HCT116 (cell line): Measurements from ENCODE around the gene ADGRV1. TPM values are rescaled to one million over a fixed set of nuclear protein-coding genes. Genes with fewer than 3 reads are reported as not detected.
A peak's percentile ranks its signal among the peaks of the same experiment; 100 is the strongest.

Source experiments
- ATAC-seq: fragments of 200-7000 bp; cut with Tn5 transposase; 2 replicates; pipeline ENCODE4 v1.9.1; 2020; ENCODE audit warnings: mild to moderate bottlenecking, moderate library complexity
- Bru-seq: library from RNA; stranded (reverse); fragments of 400-500 nt; gene quantifications from one replicate; lab custom pipeline; 2021; lab: Mats Ljungman, UMichigan
- BruChase-seq, 2 experiments: library from RNA; stranded (reverse); fragments of 400-500 nt; gene quantifications; one replicate each; lab custom pipeline; 2021; lab: Mats Ljungman, UMichigan
- BruUV-seq: library from RNA; stranded (reverse); fragments of 400-500 nt; replicated peaks from 2 replicates; lab custom pipeline; 2021; lab: Mats Ljungman, UMichigan
- CTCF ChIA-PET: fragments of 300-600 bp; sonication (Branson Sonifier 250); formaldehyde crosslinking; loops from one replicate; lab custom pipeline; 2021; ENCODE audit warnings: antibody characterized with exemption; lab: Charles Lee
- POLR2A ChIA-PET: fragments of 300-600, 350-600 bp; sonication (Branson Sonifier 250); formaldehyde crosslinking; loops from one replicate; lab custom pipeline; 2021; ENCODE audit warnings: antibody characterized with exemption; lab: Charles Lee
- RAD21 ChIA-PET, 2 experiments: fragments of 300-600 bp; sonication (Branson Sonifier 250); formaldehyde crosslinking; loops; one replicate each; lab custom pipeline; 2023; ENCODE audit warnings: low total read pairs in 2 of 2; ENCODE audit not compliant: uncharacterized antibody in 2 of 2, unreplicated experiment in 2 of 2, low non-redundant PET in 1 of 2; lab: Charles Lee
- DNase-seq: peaks from one replicate; pipeline ENCODE4 v3.0.0-alpha.2; 2010; ENCODE audit warnings: low read depth, low spot score
- H2AFZ ChIP-seq: fragments of 200-600 bp; shearing (Covaris generic), sonication (generic); 2 replicates; pipeline ENCODE4 v1.6.1; 2017; ENCODE audit warnings: low read depth, mixed run types, mixed read lengths, antibody characterized with exemption, low read length; ENCODE audit not compliant: poor library complexity, severe bottlenecking
- H3K27ac ChIP-seq: 2 replicates; pipeline ENCODE4 v1.5.1; 2012; ENCODE audit warnings: low read depth, low read length
- H3K27me3 ChIP-seq: fragments of 200-600 bp; sonication (generic); 2 replicates; pipeline ENCODE4 v1.6.1; 2016; ENCODE audit warnings: mixed run types, low read length, mixed read lengths; ENCODE audit not compliant: insufficient read depth
- H3K36me3 ChIP-seq, 2 experiments: fragments of 200-500 bp in 1 of 2; fragments of 200-600 bp in 1 of 2; sonication (Bioruptor generic) in 1 of 2; sonication (generic) in 1 of 2; 2 replicates each; pipeline versions ENCODE4 v1.5.1 to v1.6.1; 2014 to 2016; ENCODE audit warnings: low read length in 2 of 2, inconsistent platforms in 1 of 2, mixed read lengths in 1 of 2, mixed run types in 1 of 2; ENCODE audit not compliant: insufficient read depth in 2 of 2, control insufficient read depth in 1 of 2
- H3K4me1 ChIP-seq, 2 experiments: fragments of 200-600 bp in 1 of 2; sonication (generic) in 1 of 2; 2 replicates each; pipeline versions ENCODE4 v1.5.1 to v1.6.1; 2012 to 2017; ENCODE audit warnings: low read length in 2 of 2, inconsistent platforms in 1 of 2, mild to moderate bottlenecking in 1 of 2, mixed read lengths in 1 of 2, mixed run types in 1 of 2, moderate library complexity in 1 of 2; ENCODE audit not compliant: insufficient read depth in 2 of 2, control insufficient read depth in 1 of 2
- H3K4me2 ChIP-seq: fragments of 200-600 bp; sonication (generic); 2 replicates; pipeline ENCODE4 v1.6.1; 2017; ENCODE audit warnings: mixed run types, low read length, mixed read lengths
- H3K4me3 ChIP-seq, 2 experiments: fragments of 200-600 bp in 1 of 2; sonication (generic) in 1 of 2; replicated peaks in 1 of 2; 2 replicates each; pipeline ENCODE4 v1.5.1; 2011 to 2016; ENCODE audit warnings: low read length in 2 of 2, control low read depth in 1 of 2, low read depth in 1 of 2, mild to moderate bottlenecking in 1 of 2, mixed read lengths in 1 of 2, mixed run types in 1 of 2
- H3K79me2 ChIP-seq: fragments of 200-600 bp; sonication (generic); 2 replicates; pipeline ENCODE4 v1.6.1; 2017; ENCODE audit warnings: mild to moderate bottlenecking, mixed run types, low read length, moderate library complexity, mixed read lengths; ENCODE audit not compliant: insufficient read depth
- H3K9ac ChIP-seq: fragments of 200-600 bp; sonication (generic); 2 replicates; pipeline ENCODE4 v1.6.1; 2016; ENCODE audit warnings: low read length, mixed read lengths
- H3K9me2 ChIP-seq: fragments of 200-600 bp; sonication (generic), shearing (Covaris generic); 2 replicates; pipeline ENCODE4 v1.6.1; 2017; ENCODE audit warnings: mixed run types, mild to moderate bottlenecking, moderate library complexity; ENCODE audit not compliant: insufficient read depth
- H3K9me3 ChIP-seq, 2 experiments: fragments of 200-500 bp in 1 of 2; fragments of 200-600 bp in 1 of 2; sonication (Bioruptor generic) in 1 of 2; sonication (generic) in 1 of 2; 2 replicates each; pipeline ENCODE4 v1.6.1; 2014 to 2017; ENCODE audit warnings: low read length in 2 of 2, mixed read lengths in 2 of 2, inconsistent platforms in 1 of 2, low read depth in 1 of 2, mild to moderate bottlenecking in 1 of 2, mixed run types in 1 of 2, moderate library complexity in 1 of 2; ENCODE audit not compliant: control insufficient read depth in 1 of 2, insufficient read depth in 1 of 2
- H4K20me1 ChIP-seq: fragments of 200-600 bp; sonication (generic), shearing (Covaris generic); 2 replicates; pipeline ENCODE4 v1.6.1; 2017; ENCODE audit warnings: mixed run types, mild to moderate bottlenecking, moderate library complexity; ENCODE audit not compliant: insufficient read depth
- CBX3 ChIP-seq: IDR thresholded peaks from 2 replicates; pipeline ENCODE4 v1.6.1; 2012; ENCODE audit warnings: low read depth
- CEBPB ChIP-seq: IDR thresholded peaks from 2 replicates; pipeline ENCODE4 v1.6.1; 2012; ENCODE audit warnings: low read depth
- EZH2 ChIP-seq: fragments of 200-600 bp; sonication (generic); IDR thresholded peaks from 2 replicates; pipeline ENCODE4 v1.6.1; 2017; ENCODE audit warnings: antibody characterized with exemption, mixed run types
- EZH2phosphoT487 ChIP-seq: fragments of 200-600 bp; IDR thresholded peaks from 2 replicates; pipeline ENCODE4 v1.6.1; 2018; ENCODE audit warnings: antibody characterized with exemption, borderline replicate concordance
- JUND ChIP-seq: IDR thresholded peaks from 2 replicates; pipeline ENCODE4 v1.6.1; 2012
- POLR2A ChIP-seq: IDR thresholded peaks from 2 replicates; pipeline ENCODE4 v1.7.0; 2011; ENCODE audit warnings: borderline replicate concordance; ENCODE audit not compliant: insufficient read depth, insufficient read length; ENCODE audit errors: extremely low read depth
- POLR2AphosphoS5 ChIP-seq: IDR thresholded peaks from 2 replicates; pipeline ENCODE4 v1.6.1; 2011; ENCODE audit warnings: mild to moderate bottlenecking, low read depth, low read length, moderate library complexity
- SIN3A ChIP-seq: IDR thresholded peaks from 2 replicates; pipeline ENCODE4 v1.6.1; 2012; ENCODE audit warnings: low read depth
- SRF ChIP-seq: IDR thresholded peaks from 2 replicates; pipeline ENCODE4 v1.6.1; 2012; ENCODE audit warnings: low read depth
- TCF7L2 ChIP-seq: IDR thresholded peaks from 2 replicates; pipeline ENCODE4 v1.7.0; 2011; ENCODE audit warnings: borderline replicate concordance, inconsistent platforms; ENCODE audit not compliant: insufficient read depth, insufficient read length; ENCODE audit errors: extremely low read depth
- YY1 ChIP-seq: IDR thresholded peaks from 2 replicates; pipeline ENCODE4 v1.6.1; 2011; ENCODE audit warnings: low read length, low read depth, moderate library complexity, mild to moderate bottlenecking; ENCODE audit not compliant: insufficient replicate concordance; ENCODE audit errors: extremely low read depth
- ZFX ChIP-seq: fragments of 450-650 bp; IDR thresholded peaks from 2 replicates; pipeline ENCODE4 v1.6.1; 2017
- ZNF274 ChIP-seq: fragments of 200-500 bp; sonication (Bioruptor generic); IDR thresholded peaks from 2 replicates; pipeline ENCODE4 v1.6.1; 2014; ENCODE audit warnings: mild to moderate bottlenecking, low read depth, low read length, inconsistent platforms
- intact Hi-C: fragments of 100-400 bp; cut with micrococcal nuclease; formaldehyde crosslinking; loops from 2 replicates; pipeline ENCODE4 v1.10.0; 2022
- long read RNA-seq: library from polyadenylated mRNA; unstranded; transcript quantifications from one replicate; pipeline ENCODE4 v2.0.0, GENCODE V29; 2021; ENCODE audit not compliant: unreplicated experiment
- polyA plus RNA-seq: library from polyadenylated mRNA; unstranded; fragments of >200 nt; gene quantifications from 2 replicates; pipeline ENCODE4 v1.2.1, GENCODE V29; 2012; ENCODE audit warnings: missing spikeins
- total RNA-seq: library from RNA; stranded (reverse); gene quantifications from one replicate; pipeline ENCODE4 v1.2.1, GENCODE V29; 2021; ENCODE audit not compliant: unreplicated experiment
- TF ChIP-seq, protein P1 (sequence below), 3 experiments: fragments of 200-600 bp in 1 of 3; sonication (generic) in 1 of 3; IDR thresholded peaks in 2 of 3; conservative IDR thresholded peaks in 1 of 3; 2 replicates each; pipeline ENCODE4 v1.5.1; 2012 to 2017; ENCODE audit warnings: low read depth in 2 of 3, low read length in 2 of 3, antibody characterized with exemption in 1 of 3, borderline replicate concordance in 1 of 3, control low read depth in 1 of 3, mild to moderate bottlenecking in 1 of 3, mixed read lengths in 1 of 3, mixed run types in 1 of 3, moderate library complexity in 1 of 3; ENCODE audit not compliant: insufficient read depth in 1 of 3
- TF ChIP-seq, protein P2 (sequence below): IDR thresholded peaks from 2 replicates; pipeline ENCODE4 v1.6.1; 2011; ENCODE audit warnings: mild to moderate bottlenecking, low read length, moderate library complexity; ENCODE audit not compliant: insufficient replicate concordance; ENCODE audit errors: extremely low read depth

ADGRV1 gene, protein sequence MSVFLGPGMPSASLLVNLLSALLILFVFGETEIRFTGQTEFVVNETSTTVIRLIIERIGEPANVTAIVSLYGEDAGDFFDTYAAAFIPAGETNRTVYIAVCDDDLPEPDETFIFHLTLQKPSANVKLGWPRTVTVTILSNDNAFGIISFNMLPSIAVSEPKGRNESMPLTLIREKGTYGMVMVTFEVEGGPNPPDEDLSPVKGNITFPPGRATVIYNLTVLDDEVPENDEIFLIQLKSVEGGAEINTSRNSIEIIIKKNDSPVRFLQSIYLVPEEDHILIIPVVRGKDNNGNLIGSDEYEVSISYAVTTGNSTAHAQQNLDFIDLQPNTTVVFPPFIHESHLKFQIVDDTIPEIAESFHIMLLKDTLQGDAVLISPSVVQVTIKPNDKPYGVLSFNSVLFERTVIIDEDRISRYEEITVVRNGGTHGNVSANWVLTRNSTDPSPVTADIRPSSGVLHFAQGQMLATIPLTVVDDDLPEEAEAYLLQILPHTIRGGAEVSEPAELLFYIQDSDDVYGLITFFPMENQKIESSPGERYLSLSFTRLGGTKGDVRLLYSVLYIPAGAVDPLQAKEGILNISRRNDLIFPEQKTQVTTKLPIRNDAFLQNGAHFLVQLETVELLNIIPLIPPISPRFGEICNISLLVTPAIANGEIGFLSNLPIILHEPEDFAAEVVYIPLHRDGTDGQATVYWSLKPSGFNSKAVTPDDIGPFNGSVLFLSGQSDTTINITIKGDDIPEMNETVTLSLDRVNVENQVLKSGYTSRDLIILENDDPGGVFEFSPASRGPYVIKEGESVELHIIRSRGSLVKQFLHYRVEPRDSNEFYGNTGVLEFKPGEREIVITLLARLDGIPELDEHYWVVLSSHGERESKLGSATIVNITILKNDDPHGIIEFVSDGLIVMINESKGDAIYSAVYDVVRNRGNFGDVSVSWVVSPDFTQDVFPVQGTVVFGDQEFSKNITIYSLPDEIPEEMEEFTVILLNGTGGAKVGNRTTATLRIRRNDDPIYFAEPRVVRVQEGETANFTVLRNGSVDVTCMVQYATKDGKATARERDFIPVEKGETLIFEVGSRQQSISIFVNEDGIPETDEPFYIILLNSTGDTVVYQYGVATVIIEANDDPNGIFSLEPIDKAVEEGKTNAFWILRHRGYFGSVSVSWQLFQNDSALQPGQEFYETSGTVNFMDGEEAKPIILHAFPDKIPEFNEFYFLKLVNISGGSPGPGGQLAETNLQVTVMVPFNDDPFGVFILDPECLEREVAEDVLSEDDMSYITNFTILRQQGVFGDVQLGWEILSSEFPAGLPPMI (N-terminal part only)
- total RNA-seq (6.0 TPM), Bru-seq, nascent RNA (percentile 41 among the genes with signal in this experiment), BruChase-seq, experiment 1, labeled RNA remaining after a 6-hour chase (percentile 35 among the genes with signal in this experiment), BruChase-seq, experiment 2, labeled RNA remaining after a 2-hour chase (percentile 41 among the genes with signal in this experiment)
- polyA plus RNA-seq: 1.1 and 1.7 TPM in 2 replicates
- long read RNA-seq, partial matches to known transcripts: 0 of 2 reads
- long read RNA-seq, other reads (novel, unspliced or antisense): 2 of 2 reads

DNA sequence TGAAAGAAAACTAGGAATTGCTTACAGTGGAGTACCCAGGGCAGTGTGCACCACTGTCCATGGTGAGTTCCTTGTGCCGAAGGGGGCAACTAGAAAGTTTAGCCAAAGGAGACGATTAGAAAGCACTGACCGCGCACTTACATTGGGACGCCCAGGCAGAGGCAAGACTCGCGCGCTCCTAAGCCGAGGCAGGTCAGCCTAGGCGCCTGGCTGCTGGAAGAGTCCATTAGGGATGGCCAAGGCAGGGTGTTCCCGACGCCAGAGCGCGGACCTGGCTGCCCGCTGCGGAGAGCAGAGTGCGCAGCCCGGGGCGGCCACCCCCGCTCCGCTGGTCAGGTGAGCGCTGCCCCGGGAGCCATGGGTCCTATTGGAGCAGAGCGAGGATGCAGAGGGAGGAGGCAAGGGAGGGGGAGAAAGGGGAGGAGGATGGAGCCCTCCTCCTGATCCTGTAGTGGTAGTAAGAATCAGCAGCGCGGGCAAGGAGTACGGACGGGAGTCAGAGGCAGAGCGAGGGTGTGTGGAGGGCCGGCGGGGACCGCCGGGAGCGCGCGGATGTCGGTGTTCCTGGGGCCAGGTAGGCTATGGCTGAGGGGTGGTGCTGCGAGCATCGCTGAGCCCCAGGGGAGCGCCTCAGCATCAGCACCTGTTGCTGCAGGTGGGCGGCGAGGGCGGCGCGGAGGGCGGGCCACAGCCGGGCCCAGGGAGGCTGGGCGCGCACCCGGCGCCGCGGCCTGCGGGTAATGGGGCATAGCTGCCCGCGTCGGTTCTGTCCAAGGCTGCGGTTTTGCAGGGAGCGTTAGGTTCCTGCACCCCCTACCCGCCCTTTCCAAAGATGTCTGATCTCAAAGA, at the start of gene ADGRV1:
Gene ADGRV1 (plus strand): TSS at position 454 of the 849 bp plus-strand sequence. CDS start 99 bp downstream, at position 553.
- Histone ChIP-seq H3K79me2 (no peaks in the 10 kb centered on the region), H3K9me2 (no peaks in the 10 kb centered on the region), H3K36me3 (no peaks in the 10 kb centered on the region), H3K4me2 (peak within 1 kb of the TSS; percentile 81), H3K27ac (peak within 1 kb of the TSS; percentile 33), H3K27me3 (no peaks in the 10 kb centered on the region), H3K4me3 (peak within 1 kb of the TSS; percentile 51 to 62), H3K4me1 (no peaks in the 10 kb centered on the region; a peak in 1 of 4 replicates), H3K9ac (peak within 1 kb of the TSS; percentile 43), H4K20me1 (no peaks in the 10 kb centered on the region), H2AFZ (peak within 1 kb of the TSS; percentile 91), H3K9me3 (no peaks in the 10 kb centered on the region)
- DNase-seq: peak; percentile 86
- peak; percentile 97 for ATAC-seq
- ChIA-PET CTCF (no interaction called here), POLR2A (interaction anchor here (1.0 to 1.2 kb wide), 2 partner anchors 11 to 149 kb away, joined by 3 read pairs; partner anchors contain the start of gene CETN3), RAD21 (no interaction called here)
- intact Hi-C loops: no loop called here
- BruUV-seq: no TSS peak
- TF ChIP-seq SRF: no peak
- no peak for TF ChIP-seq EZH2
- TF ChIP-seq CBX3: no peak; the same call in 1 of the 2 replicates
- TF ChIP-seq POLR2A: no peak
- no peak for TF ChIP-seq ZNF274
- no peak for TF ChIP-seq YY1
- TF ChIP-seq JUND: peak; percentile 72
- peak; percentile 59 for TF ChIP-seq POLR2AphosphoS5
- TF ChIP-seq EZH2phosphoT487: no peak
- TF ChIP-seq ZFX: peak; percentile 26; the same call in 1 of the 2 replicates
- TF ChIP-seq, protein P1, sequence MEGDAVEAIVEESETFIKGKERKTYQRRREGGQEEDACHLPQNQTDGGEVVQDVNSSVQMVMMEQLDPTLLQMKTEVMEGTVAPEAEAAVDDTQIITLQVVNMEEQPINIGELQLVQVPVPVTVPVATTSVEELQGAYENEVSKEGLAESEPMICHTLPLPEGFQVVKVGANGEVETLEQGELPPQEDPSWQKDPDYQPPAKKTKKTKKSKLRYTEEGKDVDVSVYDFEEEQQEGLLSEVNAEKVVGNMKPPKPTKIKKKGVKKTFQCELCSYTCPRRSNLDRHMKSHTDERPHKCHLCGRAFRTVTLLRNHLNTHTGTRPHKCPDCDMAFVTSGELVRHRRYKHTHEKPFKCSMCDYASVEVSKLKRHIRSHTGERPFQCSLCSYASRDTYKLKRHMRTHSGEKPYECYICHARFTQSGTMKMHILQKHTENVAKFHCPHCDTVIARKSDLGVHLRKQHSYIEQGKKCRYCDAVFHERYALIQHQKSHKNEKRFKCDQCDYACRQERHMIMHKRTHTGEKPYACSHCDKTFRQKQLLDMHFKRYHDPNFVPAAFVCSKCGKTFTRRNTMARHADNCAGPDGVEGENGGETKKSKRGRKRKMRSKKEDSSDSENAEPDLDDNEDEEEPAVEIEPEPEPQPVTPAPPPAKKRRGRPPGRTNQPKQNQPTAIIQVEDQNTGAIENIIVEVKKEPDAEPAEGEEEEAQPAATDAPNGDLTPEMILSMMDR (IDR thresholded peaks at IDR 0.05 in 2 of 3, conservative IDR thresholded peaks at IDR 0.05 in 1 of 3; ENCODE audit: borderline replicate concordance in 1 of 3, insufficient read depth in 1 of 3, low read depth in 2 of 3, low read length in 2 of 3): no peak
- TF ChIP-seq TCF7L2: peak; percentile 50
- TF ChIP-seq, protein P2, sequence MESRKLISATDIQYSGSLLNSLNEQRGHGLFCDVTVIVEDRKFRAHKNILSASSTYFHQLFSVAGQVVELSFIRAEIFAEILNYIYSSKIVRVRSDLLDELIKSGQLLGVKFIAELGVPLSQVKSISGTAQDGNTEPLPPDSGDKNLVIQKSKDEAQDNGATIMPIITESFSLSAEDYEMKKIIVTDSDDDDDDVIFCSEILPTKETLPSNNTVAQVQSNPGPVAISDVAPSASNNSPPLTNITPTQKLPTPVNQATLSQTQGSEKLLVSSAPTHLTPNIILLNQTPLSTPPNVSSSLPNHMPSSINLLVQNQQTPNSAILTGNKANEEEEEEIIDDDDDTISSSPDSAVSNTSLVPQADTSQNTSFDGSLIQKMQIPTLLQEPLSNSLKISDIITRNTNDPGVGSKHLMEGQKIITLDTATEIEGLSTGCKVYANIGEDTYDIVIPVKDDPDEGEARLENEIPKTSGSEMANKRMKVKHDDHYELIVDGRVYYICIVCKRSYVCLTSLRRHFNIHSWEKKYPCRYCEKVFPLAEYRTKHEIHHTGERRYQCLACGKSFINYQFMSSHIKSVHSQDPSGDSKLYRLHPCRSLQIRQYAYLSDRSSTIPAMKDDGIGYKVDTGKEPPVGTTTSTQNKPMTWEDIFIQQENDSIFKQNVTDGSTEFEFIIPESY: no peak
- peak; percentile 57; the same call in 1 of the 2 replicates for TF ChIP-seq SIN3A
- no peak for TF ChIP-seq CEBPB
